ENCODE results near the gene CCDC138. TPM values are rescaled to one million over a fixed set of nuclear protein-coding genes. Genes with fewer than 3 reads are reported as not detected.
"Not testable (repeated sequence)": the region's sequence is repeated elsewhere in the genome, so short reads cannot be mapped to it uniquely, and the experiment has no call there.

Gene CCDC138, protein sequence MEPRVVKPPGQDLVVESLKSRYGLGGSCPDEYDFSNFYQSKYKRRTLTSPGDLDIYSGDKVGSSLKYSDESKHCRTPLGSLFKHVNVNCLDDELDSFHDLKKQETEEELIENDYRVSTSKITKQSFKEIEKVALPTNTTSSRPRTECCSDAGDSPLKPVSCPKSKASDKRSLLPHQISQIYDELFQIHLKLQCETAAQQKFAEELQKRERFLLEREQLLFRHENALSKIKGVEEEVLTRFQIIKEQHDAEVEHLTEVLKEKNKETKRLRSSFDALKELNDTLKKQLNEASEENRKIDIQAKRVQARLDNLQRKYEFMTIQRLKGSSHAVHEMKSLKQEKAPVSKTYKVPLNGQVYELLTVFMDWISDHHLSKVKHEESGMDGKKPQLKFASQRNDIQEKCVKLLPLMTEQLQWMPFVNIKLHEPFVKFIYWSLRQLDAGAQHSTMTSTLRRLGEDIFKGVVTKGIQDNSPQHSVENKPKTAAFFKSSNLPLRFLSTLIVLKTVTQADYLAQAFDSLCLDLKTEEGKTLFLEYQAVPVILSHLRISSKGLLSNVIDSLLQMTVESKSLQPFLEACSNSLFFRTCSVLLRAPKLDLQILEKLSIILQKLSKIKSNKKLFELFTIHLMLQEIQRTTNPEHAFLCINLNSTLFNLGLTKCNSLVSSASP
- 13.6 and 14.1 TPM in 2 replicates for total RNA-seq

DNA sequence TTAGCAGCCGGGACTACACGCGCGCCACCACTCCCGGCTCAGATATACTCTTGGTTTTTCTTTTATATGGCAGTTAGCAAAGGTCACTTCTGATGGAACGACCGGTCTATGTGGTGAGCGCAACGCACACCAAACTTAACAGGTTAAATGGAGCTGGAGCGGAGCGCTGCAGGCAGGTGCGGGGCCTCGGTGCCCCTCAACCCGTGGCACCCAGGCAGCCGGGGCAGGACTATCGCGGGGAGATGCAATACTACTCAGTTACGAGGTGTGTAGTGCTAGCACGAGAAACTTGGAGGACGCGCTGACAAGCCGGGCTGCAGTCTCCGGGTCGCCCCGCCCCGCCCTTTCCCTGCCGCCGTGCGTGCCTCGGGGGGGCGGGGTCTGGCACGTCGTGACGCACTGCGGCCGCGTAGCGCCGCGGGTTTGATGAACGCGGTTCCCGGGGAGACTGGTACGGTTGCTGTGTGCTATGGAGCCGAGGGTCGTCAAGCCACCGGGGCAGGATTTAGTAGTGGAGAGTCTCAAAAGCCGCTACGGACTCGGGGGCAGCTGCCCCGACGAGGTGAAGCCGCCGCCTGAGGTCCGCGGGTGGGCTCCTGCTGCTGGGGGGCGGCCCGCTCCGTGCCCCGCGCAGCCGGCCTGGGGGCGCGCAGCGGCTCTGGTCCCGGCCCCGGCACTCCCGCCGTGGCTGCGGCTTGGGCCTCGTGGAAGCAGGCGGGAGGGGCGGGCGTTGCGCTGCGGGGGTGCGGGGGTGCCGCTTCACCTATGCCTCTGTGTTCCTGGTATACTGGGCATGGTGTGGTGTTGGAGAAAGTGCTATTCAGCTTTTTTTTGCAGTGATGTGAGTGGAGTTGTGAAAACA lies at the start of gene CCDC138:
Gene CCDC138 (plus strand): TSS at position 418 of the 862 bp plus-strand sequence. CDS start 52 bp downstream, at position 470.
- Mint-ChIP-seq H3K4me1 (ENCODE audit: low read depth) (peaks cover 16% of the 10 kb centered on the region), H3K4me3 (ENCODE audit: low read depth) (peak within 1 kb of the TSS; percentile 99), H3K27ac (peak within 1 kb of the TSS; percentile 99), H3K9me3 (no peaks in the 10 kb centered on the region), H3K36me3 (ENCODE audit: low read depth) (peaks cover 43% of the 10 kb centered on the region), H3K27me3 (ENCODE audit: low read depth) (no peaks in the 10 kb centered on the region)
- DNase-seq (ENCODE audit: low spot score), result peak; percentile 89
- intact Hi-C loops (cut with micrococcal nuclease), result loop anchor here (2.0 kb wide), 2 partner anchors 68 to 338 kb away; partner anchors contain the start of genes GCC2 and RANBP2

DNA sequence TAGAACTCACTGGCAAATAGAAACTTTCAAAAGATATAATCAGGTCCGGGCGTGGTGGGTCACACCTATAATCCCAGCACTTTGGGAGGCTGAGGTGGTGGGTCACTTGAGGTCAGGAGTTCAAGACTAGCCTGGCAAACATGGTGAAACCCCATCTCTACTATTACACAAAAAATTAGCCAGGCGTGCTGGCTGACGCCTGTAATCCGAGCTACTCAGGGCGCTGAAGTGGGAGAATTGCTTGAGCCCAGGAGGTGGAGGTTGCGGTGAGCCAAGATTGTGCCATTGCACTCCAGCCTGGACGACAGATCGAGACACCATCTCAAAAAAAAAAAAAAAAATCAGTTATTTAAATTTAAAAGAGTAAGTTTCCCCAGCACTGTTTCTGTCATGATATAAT lies 28.6 kb upstream of the CCDC138 start:
- H3K27me3 Mint-ChIP-seq (ENCODE audit: low read depth); intact Hi-C loops (cut with micrococcal nuclease); H3K4me1 Mint-ChIP-seq (ENCODE audit: low read depth); H3K4me3 Mint-ChIP-seq (ENCODE audit: low read depth); H3K27ac Mint-ChIP-seq; H3K9me3 Mint-ChIP-seq; DNase-seq (ENCODE audit: low spot score): not testable (repeated sequence)
- peaks cover 45% of the 10 kb centered on the region for H3K36me3 Mint-ChIP-seq (ENCODE audit: low read depth)

DNA sequence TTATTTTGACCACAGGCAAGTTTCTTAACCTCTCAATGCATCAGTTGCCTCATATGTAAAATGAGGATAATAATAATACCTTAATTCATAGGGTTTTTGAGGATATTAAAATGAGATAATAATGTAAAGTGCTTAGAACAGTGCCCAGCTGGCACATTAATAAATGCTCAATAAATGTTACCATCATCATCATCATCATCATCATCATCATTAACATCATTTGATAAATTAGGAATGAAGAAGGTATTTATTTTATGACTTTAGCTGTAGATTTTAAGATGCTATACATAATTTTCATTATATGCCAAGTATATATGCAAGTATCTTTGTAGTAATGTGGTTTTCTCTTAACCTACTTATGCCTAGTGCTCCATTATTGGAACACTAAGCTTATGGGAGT lies 24.0 kb upstream of the CCDC138 start:
- H3K27me3 Mint-ChIP-seq (ENCODE audit: low read depth); intact Hi-C loops (cut with micrococcal nuclease); H3K9me3 Mint-ChIP-seq; H3K4me3 Mint-ChIP-seq (ENCODE audit: low read depth); DNase-seq (ENCODE audit: low spot score); H3K27ac Mint-ChIP-seq: not testable (repeated sequence)
- H3K36me3 Mint-ChIP-seq (ENCODE audit: low read depth), result peaks cover 65% of the 10 kb centered on the region
- peaks cover 14% of the 10 kb centered on the region for H3K4me1 Mint-ChIP-seq (ENCODE audit: low read depth)

DNA sequence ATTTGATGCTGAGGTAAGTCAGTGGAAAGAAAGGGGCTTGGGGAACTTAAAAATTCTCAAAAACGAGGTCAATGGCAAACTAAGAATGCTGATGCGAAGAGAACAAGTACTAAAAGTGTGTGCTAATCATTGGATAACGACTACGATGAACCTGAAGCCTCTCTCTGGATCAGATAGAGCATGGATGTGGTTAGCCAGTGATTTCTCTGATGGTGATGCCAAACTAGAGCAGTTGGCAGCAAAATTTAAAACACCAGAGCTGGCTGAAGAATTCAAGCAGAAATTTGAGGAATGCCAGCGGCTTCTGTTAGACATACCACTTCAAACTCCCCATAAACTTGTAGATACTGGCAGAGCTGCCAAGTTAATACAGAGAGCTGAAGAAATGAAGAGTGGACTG lies 19.9 kb upstream of the CCDC138 start:
- H3K36me3 Mint-ChIP-seq (ENCODE audit: low read depth), result peaks cover 71% of the 10 kb centered on the region
- H3K9me3 Mint-ChIP-seq; H3K27me3 Mint-ChIP-seq (ENCODE audit: low read depth); H3K4me3 Mint-ChIP-seq (ENCODE audit: low read depth); intact Hi-C loops (cut with micrococcal nuclease); DNase-seq (ENCODE audit: low spot score); H3K27ac Mint-ChIP-seq: not testable (repeated sequence)
- peaks cover 15% of the 10 kb centered on the region for H3K4me1 Mint-ChIP-seq (ENCODE audit: low read depth)

DNA sequence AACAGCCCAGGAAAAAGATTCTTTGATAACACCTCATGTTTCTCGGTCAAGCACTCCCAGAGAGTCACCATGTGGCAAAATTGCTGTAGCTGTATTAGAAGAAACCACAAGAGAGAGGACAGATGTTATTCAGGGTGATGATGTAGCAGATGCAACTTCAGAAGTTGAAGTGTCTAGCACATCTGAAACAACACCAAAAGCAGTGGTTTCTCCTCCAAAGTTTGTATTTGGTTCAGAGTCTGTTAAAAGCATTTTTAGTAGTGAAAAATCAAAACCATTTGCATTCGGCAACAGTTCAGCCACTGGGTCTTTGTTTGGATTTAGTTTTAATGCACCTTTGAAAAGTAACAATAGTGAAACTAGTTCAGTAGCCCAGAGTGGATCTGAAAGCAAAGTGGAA lies 18.7 kb upstream of the CCDC138 start:
- Mint-ChIP-seq H3K4me1 (ENCODE audit: low read depth) (peaks cover 15% of the 10 kb centered on the region), H3K36me3 (ENCODE audit: low read depth) (peaks cover 81% of the 10 kb centered on the region)
- H3K27ac Mint-ChIP-seq; intact Hi-C loops (cut with micrococcal nuclease); H3K9me3 Mint-ChIP-seq; H3K4me3 Mint-ChIP-seq (ENCODE audit: low read depth); H3K27me3 Mint-ChIP-seq (ENCODE audit: low read depth); DNase-seq (ENCODE audit: low spot score): not testable (repeated sequence)

DNA sequence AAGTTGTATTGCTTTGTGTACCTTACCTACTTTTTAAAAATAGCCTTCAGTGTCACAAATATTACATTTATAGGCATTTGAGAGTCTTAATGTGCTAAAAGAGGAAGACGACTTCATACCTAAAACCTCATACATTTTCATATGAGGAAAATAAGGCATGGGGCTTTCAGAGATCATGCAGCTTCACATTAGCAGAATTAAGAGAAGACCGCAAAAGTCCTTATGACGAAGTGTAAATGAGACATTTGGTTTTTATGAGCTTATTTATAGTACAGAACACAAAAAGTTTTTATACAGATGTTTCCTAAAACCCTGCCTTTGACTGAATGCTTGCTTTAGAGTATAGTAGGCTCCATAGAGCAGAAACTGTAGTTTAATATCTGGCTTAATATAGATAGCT lies 10.1 kb upstream of the CCDC138 start:
- peaks cover 6% of the 10 kb centered on the region for H3K4me1 Mint-ChIP-seq (ENCODE audit: low read depth)
- H3K36me3 Mint-ChIP-seq (ENCODE audit: low read depth), result peaks cover 69% of the 10 kb centered on the region
- no peak overlapping the region for H3K27ac Mint-ChIP-seq
- H3K27me3 Mint-ChIP-seq (ENCODE audit: low read depth), result no peaks in the 10 kb centered on the region
- no peaks in the 10 kb centered on the region for H3K9me3 Mint-ChIP-seq
- no peak for DNase-seq (ENCODE audit: low spot score)
- H3K4me3 Mint-ChIP-seq (ENCODE audit: low read depth), result no peak overlapping the region
- intact Hi-C loops (cut with micrococcal nuclease), result no loop called here

DNA sequence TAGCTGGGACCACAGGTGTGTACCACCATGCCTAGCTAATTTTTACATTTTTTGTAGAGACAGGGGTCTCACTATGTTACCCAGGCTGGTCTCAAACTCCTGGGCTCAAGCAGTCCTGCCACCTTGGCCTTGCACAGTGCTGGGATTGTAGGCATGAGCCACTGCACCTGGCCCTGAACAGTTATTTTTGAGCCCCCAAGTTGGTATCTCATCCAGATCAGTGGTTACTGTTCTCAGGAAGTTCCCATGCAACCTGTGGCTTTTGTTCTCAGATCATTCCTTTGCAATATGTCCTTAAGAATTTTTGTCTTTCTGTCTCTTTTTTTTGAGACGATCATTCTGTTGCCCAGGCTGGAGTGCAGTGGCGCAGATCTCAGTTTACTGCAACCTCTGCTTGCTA lies 7.7 kb upstream of the CCDC138 start:
- peaks cover 64% of the 10 kb centered on the region for H3K36me3 Mint-ChIP-seq (ENCODE audit: low read depth)
- no peak overlapping the region for H3K4me3 Mint-ChIP-seq (ENCODE audit: low read depth)
- no peaks in the 10 kb centered on the region for H3K9me3 Mint-ChIP-seq
- H3K27me3 Mint-ChIP-seq (ENCODE audit: low read depth), result no peaks in the 10 kb centered on the region
- DNase-seq (ENCODE audit: low spot score), result no peak
- intact Hi-C loops (cut with micrococcal nuclease), result no loop called here
- H3K27ac Mint-ChIP-seq, result no peak overlapping the region
- H3K4me1 Mint-ChIP-seq (ENCODE audit: low read depth), result peaks cover 6% of the 10 kb centered on the region

DNA sequence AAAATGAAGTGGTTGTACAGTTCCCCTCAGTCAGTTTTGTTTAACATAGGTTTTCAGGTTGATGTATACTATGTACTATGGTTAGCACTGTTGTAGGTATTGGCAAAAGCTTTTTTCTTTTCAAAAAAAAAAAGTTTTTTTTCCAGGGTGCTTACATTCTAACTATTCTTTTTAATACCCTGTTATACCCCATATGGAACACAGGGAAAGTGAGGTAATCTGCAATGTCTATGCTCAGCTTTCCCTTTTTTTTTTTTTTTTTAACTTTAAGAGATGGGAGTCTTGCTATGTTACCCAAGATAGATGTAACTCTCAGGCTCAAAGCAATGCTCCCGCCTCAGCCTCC lies 590 bp upstream of the CCDC138 start:
- Mint-ChIP-seq H3K9me3 (no peaks in the 10 kb centered on the region), H3K27ac (peak overlapping the region; percentile 99), H3K4me1 (ENCODE audit: low read depth) (peaks cover 16% of the 10 kb centered on the region), H3K27me3 (ENCODE audit: low read depth) (no peaks in the 10 kb centered on the region), H3K36me3 (ENCODE audit: low read depth) (peaks cover 40% of the 10 kb centered on the region), H3K4me3 (ENCODE audit: low read depth) (peak overlapping the region; percentile 99)
- DNase-seq (ENCODE audit: low spot score), result no peak
- intact Hi-C loops (cut with micrococcal nuclease), result loop anchor here (2.0 kb wide), 2 partner anchors 67 to 337 kb away; partner anchors contain the start of genes GCC2 and RANBP2

DNA sequence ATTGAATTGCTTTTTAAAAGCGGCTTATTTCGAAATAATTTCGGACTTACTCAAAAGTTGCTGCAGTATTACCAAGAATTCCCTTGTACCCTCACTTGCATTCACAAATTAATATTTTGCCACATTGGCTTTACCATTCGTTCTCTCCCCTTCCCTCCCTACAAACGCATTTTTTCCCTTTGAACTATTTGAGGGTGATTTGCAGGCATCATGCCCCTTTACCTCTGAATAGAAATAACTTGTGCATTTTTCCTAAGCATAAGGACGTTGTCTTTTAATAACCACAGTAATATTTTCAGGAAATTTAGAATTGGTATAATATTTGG lies 608 bp downstream of the CCDC138 start:
- DNase-seq (ENCODE audit: low spot score), result no peak
- intact Hi-C loops (cut with micrococcal nuclease), result loop anchor here (2.0 kb wide), 2 partner anchors 68 to 338 kb away; partner anchors contain the start of genes GCC2 and RANBP2
- peaks cover 44% of the 10 kb centered on the region for H3K36me3 Mint-ChIP-seq (ENCODE audit: low read depth)
- H3K4me1 Mint-ChIP-seq (ENCODE audit: low read depth), result peaks cover 16% of the 10 kb centered on the region
- no peaks in the 10 kb centered on the region for H3K27me3 Mint-ChIP-seq (ENCODE audit: low read depth)
- H3K9me3 Mint-ChIP-seq, result no peaks in the 10 kb centered on the region
- H3K4me3 Mint-ChIP-seq (ENCODE audit: low read depth), result peak overlapping the region; percentile 84
- peak overlapping the region; percentile 67 for H3K27ac Mint-ChIP-seq

DNA sequence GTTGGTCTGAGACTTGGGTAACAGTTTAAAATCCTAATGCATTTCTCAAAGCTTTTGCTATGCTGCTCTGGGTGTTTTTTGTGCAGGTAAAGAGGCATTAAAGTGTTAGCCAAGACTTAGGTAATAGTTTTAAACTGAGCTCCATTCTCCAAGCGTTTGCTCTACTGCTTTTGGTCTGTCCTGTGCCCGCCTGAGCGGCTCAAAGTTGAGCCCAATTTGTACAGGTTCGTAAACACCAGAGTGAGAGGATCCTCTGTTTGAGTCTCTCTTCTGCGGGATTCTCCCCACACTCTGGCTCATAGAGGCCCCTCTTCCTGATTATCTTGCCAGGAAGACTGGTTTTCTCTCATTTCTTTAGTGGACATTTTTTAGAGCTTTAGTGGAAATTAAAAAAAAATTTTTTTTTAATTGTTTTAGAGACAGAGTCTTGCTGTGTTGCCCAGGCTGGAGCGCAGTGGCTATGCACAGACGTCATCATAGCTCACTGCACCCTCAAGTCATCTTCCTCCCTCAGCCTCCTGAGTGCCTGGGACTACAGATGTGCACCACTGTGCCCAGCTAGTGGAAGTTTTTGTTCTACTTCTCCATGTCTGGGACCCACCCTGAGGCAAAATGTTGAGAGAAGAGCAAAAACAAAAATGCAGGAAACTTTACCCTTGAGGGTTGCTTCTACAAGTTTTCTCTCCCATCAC lies 16.6 kb downstream of the CCDC138 start:
- peaks cover 54% of the 10 kb centered on the region for H3K36me3 Mint-ChIP-seq (ENCODE audit: low read depth)
- no peak overlapping the region for H3K27ac Mint-ChIP-seq
- DNase-seq (ENCODE audit: low spot score), result no peak
- no peak overlapping the region for H3K4me3 Mint-ChIP-seq (ENCODE audit: low read depth)
- peaks cover 4% of the 10 kb centered on the region for H3K4me1 Mint-ChIP-seq (ENCODE audit: low read depth)
- peaks cover 4% of the 10 kb centered on the region for H3K9me3 Mint-ChIP-seq
- intact Hi-C loops (cut with micrococcal nuclease), result no loop called here
- no peaks in the 10 kb centered on the region for H3K27me3 Mint-ChIP-seq (ENCODE audit: low read depth)

DNA sequence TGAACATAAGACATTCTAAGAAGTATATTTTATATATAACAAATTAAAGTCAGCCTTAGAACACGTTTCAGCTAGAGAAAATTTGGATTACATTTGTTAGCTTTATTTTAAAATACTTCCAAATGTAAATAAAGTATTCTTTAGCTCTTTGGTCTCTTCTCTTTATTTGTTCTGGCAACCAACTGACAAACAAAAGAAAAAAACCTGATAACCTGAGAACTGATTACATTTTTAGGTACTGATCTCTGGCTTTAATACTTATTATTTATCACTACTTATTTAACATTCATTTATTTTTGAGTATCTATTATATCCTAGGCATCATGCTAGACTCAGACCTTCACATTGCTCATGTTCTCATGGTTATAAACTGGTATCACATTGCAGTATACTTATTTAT lies 18.5 kb downstream of the CCDC138 start:
- Mint-ChIP-seq H3K4me1 (ENCODE audit: low read depth) (no peaks in the 10 kb centered on the region), H3K27me3 (ENCODE audit: low read depth) (no peaks in the 10 kb centered on the region), H3K4me3 (ENCODE audit: low read depth) (no peak overlapping the region), H3K36me3 (ENCODE audit: low read depth) (peaks cover 57% of the 10 kb centered on the region), H3K27ac (no peak overlapping the region), H3K9me3 (peaks cover 23% of the 10 kb centered on the region)
- DNase-seq (ENCODE audit: low spot score), result no peak
- intact Hi-C loops (cut with micrococcal nuclease), result no loop called here

DNA sequence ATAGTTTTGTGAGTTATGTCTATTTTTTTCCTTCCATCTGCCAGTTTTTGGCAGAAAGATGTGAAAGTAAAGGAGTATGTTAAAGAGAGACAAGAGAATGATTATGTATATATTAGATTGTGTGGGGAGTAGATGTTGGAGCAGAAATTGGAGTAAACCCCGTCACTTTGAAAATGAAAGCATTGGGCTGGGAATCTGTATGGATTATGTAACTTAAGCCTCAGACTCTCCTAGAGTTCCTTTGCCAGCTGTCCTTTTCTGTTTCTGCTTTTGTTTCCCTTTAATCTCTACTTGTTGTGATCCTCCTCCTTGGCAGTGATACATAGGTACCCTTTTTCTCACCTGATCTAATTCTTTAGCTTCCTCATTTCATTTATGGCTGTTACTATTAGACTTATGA lies 19.2 kb downstream of the CCDC138 start:
- Mint-ChIP-seq H3K27ac (no peak overlapping the region), H3K36me3 (ENCODE audit: low read depth) (peaks cover 60% of the 10 kb centered on the region)
- DNase-seq (ENCODE audit: low spot score), result no peak

More for the DNA sequence above, 19.2 kb downstream of the CCDC138 start:
- Mint-ChIP-seq H3K4me1 (ENCODE audit: low read depth) (no peaks in the 10 kb centered on the region), H3K4me3 (ENCODE audit: low read depth) (no peak overlapping the region), H3K27me3 (ENCODE audit: low read depth) (no peaks in the 10 kb centered on the region), H3K9me3 (peaks cover 30% of the 10 kb centered on the region)
- intact Hi-C loops (cut with micrococcal nuclease), result no loop called here
